Ectodermal cell (in vitro differentiated cells): Measurements from ENCODE around the gene PRR15L.
A peak's percentile ranks its signal among the peaks of the same experiment; 100 is the strongest.

Experiments used
- H3K27ac ChIP-seq: 2 replicates; pipeline ENCODE4 v1.7.0; 2013; ENCODE audit warnings: mild to moderate bottlenecking, low read depth, low read length; ENCODE audit not compliant: insufficient read depth, poor library complexity, severe bottlenecking
- H3K27me3 ChIP-seq: 2 replicates; pipeline ENCODE4 v1.7.0; 2013; ENCODE audit warnings: mild to moderate bottlenecking, low read length; ENCODE audit not compliant: insufficient read depth, control insufficient read depth, poor library complexity, severe bottlenecking
- H3K36me3 ChIP-seq: one replicate; pipeline ENCODE4 v1.7.0; 2013; ENCODE audit warnings: low read length; ENCODE audit not compliant: control insufficient read depth, insufficient read depth
- H3K4me1 ChIP-seq: one replicate; pipeline ENCODE4 v1.7.0; 2013; ENCODE audit warnings: low read length; ENCODE audit not compliant: control insufficient read depth, insufficient read depth
- H3K4me3 ChIP-seq: 2 replicates; pipeline ENCODE4 v1.7.0; 2013; ENCODE audit warnings: low read depth, low read length, control low read depth; ENCODE audit not compliant: insufficient read depth
- H3K9me3 ChIP-seq: 2 replicates; pipeline ENCODE4 v1.7.0; 2013; ENCODE audit warnings: mild to moderate bottlenecking, low read length, moderate library complexity; ENCODE audit not compliant: control insufficient read depth
- WGBS, 2 experiments: methylation state at CpG; one replicate each; pipeline ENCODE4 v1.1.7; 2013; ENCODE audit warnings: missing lambda C conversion rate in 2 of 2; 5-methylcytosine and 5-hydroxymethylcytosine counted together

Gene PRR15L

DNA sequence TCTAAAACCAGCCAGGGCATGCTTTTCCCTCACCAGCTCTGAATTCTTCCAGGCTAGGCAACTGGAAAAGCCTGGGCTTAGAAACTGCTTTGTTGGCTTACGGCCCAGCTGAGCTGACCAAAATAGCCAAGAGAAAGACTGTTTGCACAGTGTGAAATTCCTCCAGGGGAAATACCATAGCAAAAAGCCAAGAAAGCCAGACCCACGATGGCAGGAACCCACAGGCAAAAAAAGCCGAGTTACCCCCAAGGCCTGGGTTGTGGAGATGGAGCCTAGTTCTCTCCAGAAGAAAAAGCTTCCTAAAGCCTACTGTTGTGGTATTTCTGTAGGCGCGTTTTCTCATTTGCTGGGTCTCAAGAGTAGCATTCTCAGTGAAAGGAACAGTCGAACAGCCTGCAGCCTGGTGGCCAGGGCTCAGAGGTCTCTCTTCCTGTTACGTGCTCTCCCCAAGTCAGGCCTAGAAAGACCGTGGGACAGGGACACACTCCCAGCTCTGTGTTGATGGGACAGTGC is 52.4 kb downstream of the PRR15L start:
- H3K27me3 ChIP-seq = no peaks in the 10 kb centered on the region
- 83 to 84% methylated on average over 8 of the region's 8 CpGs for WGBS, 2 experiments
- peak overlapping the region; percentile 62 for H3K27ac ChIP-seq
- peaks cover 34% of the 10 kb centered on the region for H3K4me1 ChIP-seq
- no peaks in the 10 kb centered on the region for H3K36me3 ChIP-seq
- no peaks in the 10 kb centered on the region for H3K9me3 ChIP-seq
- H3K4me3 ChIP-seq = no peak overlapping the region

DNA sequence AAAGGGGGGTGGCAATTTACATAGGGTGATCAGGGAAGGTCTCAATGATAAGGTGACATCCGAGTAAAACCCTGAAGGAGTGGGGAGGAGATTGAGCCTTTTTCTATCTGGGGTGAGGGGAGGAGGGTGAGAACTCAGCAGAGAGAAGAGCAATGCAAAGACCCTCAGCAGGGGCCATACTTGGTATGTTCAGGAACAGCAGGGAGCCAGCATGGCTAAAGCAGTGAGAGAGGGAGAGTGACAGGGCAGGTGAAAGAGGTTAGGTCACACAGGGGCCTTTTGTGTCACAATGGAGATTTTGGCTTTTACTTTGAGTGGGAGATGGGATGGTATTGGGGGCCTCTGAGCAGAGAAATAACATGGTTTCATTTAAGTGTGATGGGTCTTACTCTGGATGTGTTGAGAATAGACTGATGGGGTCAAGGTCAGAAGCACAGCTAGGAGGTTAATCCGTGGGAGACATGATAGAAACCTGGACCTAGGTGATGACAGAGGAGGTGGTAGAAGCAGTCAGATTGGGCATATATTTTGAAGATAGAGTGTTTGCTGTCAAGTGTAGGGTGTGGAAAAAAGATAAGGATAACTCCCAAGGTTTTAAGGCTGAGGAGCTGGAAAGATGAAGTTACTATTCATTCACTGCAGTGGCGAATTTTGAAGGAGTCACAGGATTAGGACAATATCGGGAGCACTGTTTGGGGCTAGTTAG is 55.5 kb downstream of the PRR15L start:
- Histone ChIP-seq H3K9me3 (no peaks in the 10 kb centered on the region), H3K27me3 (no peaks in the 10 kb centered on the region), H3K27ac (no peak overlapping the region), H3K36me3 (no peaks in the 10 kb centered on the region), H3K4me3 (no peak overlapping the region), H3K4me1 (peaks cover 46% of the 10 kb centered on the region)
- WGBS, 2 experiments = 46 to 51% methylated on average over 4 of the region's 4 CpGs
